Cortex of kidney (tissue), 1 donor: Measurements from ENCODE around the gene ZNF597.

Source experiments
- DNase-seq: peaks from one replicate; lab custom pipeline; 2025; lab: John Stamatoyannopoulos, UW

Gene ZNF597

GRCh38 chr16:3443108-3444031 is at the start of gene ZNF597, which contains the start of gene NAA60:
TSS of gene ZNF597 (minus strand) at chr16:3443504. CDS start at chr16:3443153, 351 bp downstream.
TSS of gene NAA60 (plus strand) at chr16:3443680. CDS start at chr16:3476228, 32,548 bp downstream.
- DNase-seq: no peak

- DNase-seq: no peak
Observed at GRCh38 chr16:3492356-3492755, 49.1 kb upstream of the ZNF597 start.

- no peak for DNase-seq
Observed at GRCh38 chr16:3490911-3491629, 47.8 kb upstream of the ZNF597 start.

GRCh38 chr16:3488801-3489200 is 45.5 kb upstream of the ZNF597 start:
- DNase-seq: no peak

- no peak for DNase-seq
Observed at GRCh38 chr16:3487521-3488410, 44.5 kb upstream of the ZNF597 start.

- DNase-seq: no peak
Observed at GRCh38 chr16:3486506-3487215, 43.4 kb upstream of the ZNF597 start.

GRCh38 chr16:3485821-3486505 is 42.7 kb upstream of the ZNF597 start:
- no peak for DNase-seq

- DNase-seq: no peak
Observed at GRCh38 chr16:3485097-3485745, 41.9 kb upstream of the ZNF597 start.

GRCh38 chr16:3484318-3485096 is 41.2 kb upstream of the ZNF597 start:
- no peak for DNase-seq

- DNase-seq: no peak
Observed at GRCh38 chr16:3482659-3483241, 39.4 kb upstream of the ZNF597 start.

- DNase-seq: no peak
Observed at GRCh38 chr16:3481696-3482658, 38.7 kb upstream of the ZNF597 start.

GRCh38 chr16:3480901-3481695 is 37.8 kb upstream of the ZNF597 start:
- DNase-seq: no peak

GRCh38 chr16:3479654-3480216 is 36.4 kb upstream of the ZNF597 start:
- DNase-seq: no peak

- no peak for DNase-seq
Observed at GRCh38 chr16:3478242-3478925, 35.1 kb upstream of the ZNF597 start.

- no peak for DNase-seq
Observed at GRCh38 chr16:3476409-3476808, 33.1 kb upstream of the ZNF597 start.
